K562 (cell line): ENCODE measurements around the gene CEP89.

Experiments used
- POLR2A ChIP-seq: fragments of 450-650 bp; conservative IDR thresholded peaks from 2 replicates; pipeline ENCODE4 v1.6.1; 2016
- PTBP1 ChIP-seq: fragments of 200-400 bp; formaldehyde crosslinking; IDR thresholded peaks from 2 replicates; pipeline ENCODE4 v1.6.1; 2017; ENCODE audit warnings: low read depth, low read length
- RBM25 ChIP-seq: fragments of 200-400 bp; formaldehyde crosslinking; IDR thresholded peaks from 2 replicates; pipeline ENCODE4 v1.6.1; 2018; ENCODE audit warnings: low read length, low read depth, moderate library complexity; ENCODE audit not compliant: severe bottlenecking
- ZNF311 ChIP-seq: fragments of 250-450 bp; sonication (Bioruptor Pico); IDR thresholded peaks from 2 replicates; pipeline ENCODE4 v1.4.0; 2020; ENCODE audit warnings: mild to moderate bottlenecking, moderate library complexity
- TF ChIP-seq, protein P1 (sequence below): fragments of 250-450 bp; sonication (Bioruptor Pico); IDR thresholded peaks from 2 replicates; pipeline ENCODE4 v1.5.0; 2022; ENCODE audit warnings: mild to moderate bottlenecking
- TF ChIP-seq, protein P2 (sequence below), 3 experiments: IDR thresholded peaks in 2 of 3; conservative IDR thresholded peaks in 1 of 3; 2 replicates each; pipeline ENCODE4 v1.5.1; 2011 to 2012; ENCODE audit warnings: low read length in 3 of 3, mild to moderate bottlenecking in 3 of 3, control low read depth in 2 of 3, improper control_type of control experiment in 1 of 3, inconsistent platforms in 1 of 3, low read depth in 1 of 3, mixed read lengths in 1 of 3, moderate library complexity in 1 of 3; ENCODE audit not compliant: insufficient read depth in 2 of 3
- TF ChIP-seq, protein P3 (sequence below): fragments of 250-450 bp; sonication (Bioruptor Pico); IDR thresholded peaks from 2 replicates; pipeline ENCODE4 v1.8.0; 2021; ENCODE audit warnings: mild to moderate bottlenecking, moderate library complexity

DNA sequence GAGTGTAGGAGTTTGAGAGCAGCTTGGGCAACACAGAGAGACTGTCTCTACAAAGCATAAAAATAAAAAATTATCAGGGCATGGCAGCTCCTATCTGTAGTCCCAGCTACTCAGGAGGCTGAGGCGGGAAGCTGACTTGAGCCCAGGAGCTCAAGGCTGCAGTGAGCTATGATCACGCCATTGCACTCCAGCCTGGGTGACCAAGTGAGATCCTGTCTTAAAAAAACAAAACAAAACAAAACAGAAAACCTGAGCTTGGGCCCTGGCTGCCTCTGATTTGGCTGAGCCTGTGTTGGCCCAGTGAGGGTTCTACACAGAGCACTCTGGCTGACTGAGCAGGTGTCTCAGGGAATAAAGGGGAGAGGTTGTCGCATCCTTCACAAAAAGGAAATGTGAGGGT, 110.2 kb downstream of the CEP89 start:
- TF ChIP-seq POLR2A, result no peak
- TF ChIP-seq, protein P1, sequence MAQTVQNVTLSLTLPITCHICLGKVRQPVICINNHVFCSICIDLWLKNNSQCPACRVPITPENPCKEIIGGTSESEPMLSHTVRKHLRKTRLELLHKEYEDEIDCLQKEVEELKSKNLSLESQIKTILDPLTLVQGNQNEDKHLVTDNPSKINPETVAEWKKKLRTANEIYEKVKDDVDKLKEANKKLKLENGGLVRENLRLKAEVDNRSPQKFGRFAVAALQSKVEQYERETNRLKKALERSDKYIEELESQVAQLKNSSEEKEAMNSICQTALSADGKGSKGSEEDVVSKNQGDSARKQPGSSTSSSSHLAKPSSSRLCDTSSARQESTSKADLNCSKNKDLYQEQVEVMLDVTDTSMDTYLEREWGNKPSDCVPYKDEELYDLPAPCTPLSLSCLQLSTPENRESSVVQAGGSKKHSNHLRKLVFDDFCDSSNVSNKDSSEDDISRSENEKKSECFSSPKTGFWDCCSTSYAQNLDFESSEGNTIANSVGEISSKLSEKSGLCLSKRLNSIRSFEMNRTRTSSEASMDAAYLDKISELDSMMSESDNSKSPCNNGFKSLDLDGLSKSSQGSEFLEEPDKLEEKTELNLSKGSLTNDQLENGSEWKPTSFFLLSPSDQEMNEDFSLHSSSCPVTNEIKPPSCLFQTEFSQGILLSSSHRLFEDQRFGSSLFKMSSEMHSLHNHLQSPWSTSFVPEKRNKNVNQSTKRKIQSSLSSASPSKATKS (CRISPR knock-in tag), result no peak
- TF ChIP-seq ZNF311 (CRISPR knock-in tag), result no peak
- no peak for TF ChIP-seq PTBP1
- TF ChIP-seq, protein P2, sequence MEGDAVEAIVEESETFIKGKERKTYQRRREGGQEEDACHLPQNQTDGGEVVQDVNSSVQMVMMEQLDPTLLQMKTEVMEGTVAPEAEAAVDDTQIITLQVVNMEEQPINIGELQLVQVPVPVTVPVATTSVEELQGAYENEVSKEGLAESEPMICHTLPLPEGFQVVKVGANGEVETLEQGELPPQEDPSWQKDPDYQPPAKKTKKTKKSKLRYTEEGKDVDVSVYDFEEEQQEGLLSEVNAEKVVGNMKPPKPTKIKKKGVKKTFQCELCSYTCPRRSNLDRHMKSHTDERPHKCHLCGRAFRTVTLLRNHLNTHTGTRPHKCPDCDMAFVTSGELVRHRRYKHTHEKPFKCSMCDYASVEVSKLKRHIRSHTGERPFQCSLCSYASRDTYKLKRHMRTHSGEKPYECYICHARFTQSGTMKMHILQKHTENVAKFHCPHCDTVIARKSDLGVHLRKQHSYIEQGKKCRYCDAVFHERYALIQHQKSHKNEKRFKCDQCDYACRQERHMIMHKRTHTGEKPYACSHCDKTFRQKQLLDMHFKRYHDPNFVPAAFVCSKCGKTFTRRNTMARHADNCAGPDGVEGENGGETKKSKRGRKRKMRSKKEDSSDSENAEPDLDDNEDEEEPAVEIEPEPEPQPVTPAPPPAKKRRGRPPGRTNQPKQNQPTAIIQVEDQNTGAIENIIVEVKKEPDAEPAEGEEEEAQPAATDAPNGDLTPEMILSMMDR (IDR thresholded peaks at IDR 0.05 in 2 of 3, conservative IDR thresholded peaks at IDR 0.05 in 1 of 3; ENCODE audit: insufficient read depth in 2 of 3, low read depth in 1 of 3, low read length in 3 of 3), result no peak
- TF ChIP-seq, protein P3, sequence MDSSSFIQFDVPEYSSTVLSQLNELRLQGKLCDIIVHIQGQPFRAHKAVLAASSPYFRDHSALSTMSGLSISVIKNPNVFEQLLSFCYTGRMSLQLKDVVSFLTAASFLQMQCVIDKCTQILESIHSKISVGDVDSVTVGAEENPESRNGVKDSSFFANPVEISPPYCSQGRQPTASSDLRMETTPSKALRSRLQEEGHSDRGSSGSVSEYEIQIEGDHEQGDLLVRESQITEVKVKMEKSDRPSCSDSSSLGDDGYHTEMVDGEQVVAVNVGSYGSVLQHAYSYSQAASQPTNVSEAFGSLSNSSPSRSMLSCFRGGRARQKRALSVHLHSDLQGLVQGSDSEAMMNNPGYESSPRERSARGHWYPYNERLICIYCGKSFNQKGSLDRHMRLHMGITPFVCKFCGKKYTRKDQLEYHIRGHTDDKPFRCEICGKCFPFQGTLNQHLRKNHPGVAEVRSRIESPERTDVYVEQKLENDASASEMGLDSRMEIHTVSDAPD, result no peak
- TF ChIP-seq RBM25, result no peak
